GM21576 (cell line): ENCODE measurements around the gene DNAH9.

Source experiments
- ATAC-seq: cut with Tn5 transposase; IDR thresholded peaks from one replicate; pipeline ENCODE4 v1.9.1; 2021; ENCODE audit warnings: mild to moderate bottlenecking, moderate library complexity; ENCODE audit not compliant: unreplicated experiment

DNAH9 gene

DNA sequence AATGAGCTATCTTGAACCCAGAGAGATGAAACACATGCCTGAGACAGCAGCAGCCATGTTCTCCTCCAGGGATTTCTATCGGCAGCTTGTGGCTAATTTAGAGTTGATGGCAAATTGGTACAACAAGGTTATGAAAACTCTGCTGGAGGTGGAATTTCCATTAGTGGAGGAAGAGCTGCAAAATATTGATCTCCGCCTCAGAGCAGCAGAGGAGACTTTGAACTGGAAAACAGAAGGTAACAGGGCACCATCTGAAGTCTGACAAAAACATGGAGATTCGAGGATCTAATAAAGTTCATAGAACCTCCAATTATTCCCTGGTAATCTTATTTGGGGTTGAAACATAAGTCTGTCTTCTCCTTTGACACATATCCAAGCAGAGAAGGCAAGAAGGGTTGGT is 52.8 kb downstream of the DNAH9 start:
- no peak for ATAC-seq

DNA sequence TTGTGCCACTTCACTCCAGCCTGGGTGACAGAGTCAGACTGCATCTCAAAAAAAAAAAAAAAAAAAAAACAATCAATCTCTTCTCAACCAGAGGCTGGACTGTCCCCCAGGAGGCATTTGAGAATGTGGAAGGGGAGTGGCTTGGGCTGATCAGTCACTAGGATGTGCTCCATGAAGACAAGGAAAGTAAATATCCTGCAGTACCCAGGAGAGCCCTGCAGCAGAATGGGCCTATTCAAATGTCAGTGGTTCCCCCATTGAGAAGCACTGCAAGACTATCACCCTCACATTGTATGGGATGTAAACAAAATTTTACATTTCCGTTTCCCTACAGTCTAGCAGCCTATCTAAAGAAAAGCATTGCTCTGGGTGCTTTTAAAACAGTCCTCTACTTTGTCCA is 70.3 kb downstream of the DNAH9 start:
- ATAC-seq, result no peak

GRCh38 chr17:11671126-11671525 is 72.9 kb downstream of the DNAH9 start:
- ATAC-seq, result no peak

DNA sequence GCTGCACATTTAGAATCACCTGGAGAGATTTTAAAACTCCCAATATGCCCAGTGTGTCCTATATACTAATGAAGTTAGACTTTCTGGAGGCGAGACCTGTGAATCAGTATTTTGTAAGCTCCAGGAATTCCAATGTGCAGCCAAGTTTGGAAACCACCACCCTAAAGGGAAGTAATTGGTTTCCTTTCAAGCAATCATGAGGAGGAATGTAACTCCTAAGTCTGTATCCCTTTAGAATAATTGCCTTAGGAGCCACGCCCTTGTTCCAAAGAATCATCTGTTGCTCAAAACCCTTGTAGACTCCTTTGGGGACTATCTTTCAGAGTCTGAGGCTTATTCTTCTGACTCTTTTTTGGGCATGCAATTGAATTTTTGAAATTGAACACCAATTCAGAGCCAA is 84.4 kb downstream of the DNAH9 start:
- ATAC-seq, result no peak

DNA sequence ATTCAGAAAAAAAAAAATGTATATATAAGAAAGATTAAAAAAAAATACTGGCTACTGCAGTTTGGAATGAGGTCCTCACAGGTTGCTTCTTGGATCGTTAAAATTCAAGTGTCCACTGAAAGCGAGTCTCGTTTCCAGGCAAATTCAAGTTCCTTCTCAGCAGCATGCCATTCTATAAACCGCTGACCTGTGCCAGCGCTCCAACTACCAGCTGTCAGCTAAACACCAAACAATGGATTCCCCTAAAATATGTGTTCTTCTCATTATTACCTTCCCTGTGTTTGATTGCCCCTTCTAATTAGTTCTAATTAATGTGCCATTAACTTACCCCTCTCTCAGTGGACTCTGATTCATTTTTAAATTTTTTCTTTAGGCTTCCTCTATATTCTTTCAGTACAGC is 92.4 kb downstream of the DNAH9 start:
- no peak for ATAC-seq

DNA sequence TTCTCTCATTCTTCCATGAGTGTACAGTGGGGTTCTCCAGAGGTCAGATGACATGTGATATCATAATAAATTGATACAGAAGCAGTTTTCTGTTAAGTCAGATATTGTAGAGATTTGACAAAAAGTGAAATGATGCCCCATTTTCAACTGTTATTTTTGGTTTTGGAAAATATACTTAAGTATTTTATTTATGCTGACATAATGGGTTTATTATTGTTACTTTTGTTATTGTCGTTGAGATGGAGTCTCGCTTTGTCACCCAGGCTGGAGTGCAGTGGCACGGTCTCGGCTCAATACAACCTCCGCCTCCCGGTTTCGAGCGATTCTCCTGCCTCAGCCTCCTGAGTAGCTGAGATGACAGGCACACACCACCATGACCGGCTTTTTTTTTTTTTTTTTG is 94.4 kb downstream of the DNAH9 start:
- no peak for ATAC-seq

GRCh38 chr17:11693284-11693683 is 95.0 kb downstream of the DNAH9 start:
- no peak for ATAC-seq

DNA sequence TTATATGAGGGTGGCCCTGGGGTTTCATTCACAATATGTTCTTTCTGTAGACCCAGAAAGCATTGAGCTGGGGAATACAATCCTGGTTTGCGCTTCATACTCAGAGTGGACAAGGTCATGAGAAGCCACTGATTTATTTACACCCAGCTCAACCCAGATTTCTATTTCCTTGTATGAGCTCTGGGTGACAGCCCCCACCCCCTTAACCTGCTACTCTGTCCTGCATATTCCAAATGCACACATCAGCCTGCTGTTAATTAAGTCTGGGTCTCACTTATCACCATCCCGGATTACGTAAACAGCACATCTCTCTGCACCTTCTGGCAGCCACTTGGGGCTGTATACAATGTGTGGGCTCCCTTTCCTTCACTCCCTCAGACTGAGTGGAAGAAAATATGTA is 102.4 kb downstream of the DNAH9 start:
- ATAC-seq, result no peak

GRCh38 chr17:11701911-11702310 is 103.6 kb downstream of the DNAH9 start:
- no peak for ATAC-seq

GRCh38 chr17:11704041-11704440 is 105.8 kb downstream of the DNAH9 start:
- ATAC-seq, result no peak

- no peak for ATAC-seq
These were observed 106.8 kb downstream of the DNAH9 start for GRCh38 chr17:11705111-11705510.

GRCh38 chr17:11707586-11707985 is 109.3 kb downstream of the DNAH9 start:
- ATAC-seq, result no peak

DNA sequence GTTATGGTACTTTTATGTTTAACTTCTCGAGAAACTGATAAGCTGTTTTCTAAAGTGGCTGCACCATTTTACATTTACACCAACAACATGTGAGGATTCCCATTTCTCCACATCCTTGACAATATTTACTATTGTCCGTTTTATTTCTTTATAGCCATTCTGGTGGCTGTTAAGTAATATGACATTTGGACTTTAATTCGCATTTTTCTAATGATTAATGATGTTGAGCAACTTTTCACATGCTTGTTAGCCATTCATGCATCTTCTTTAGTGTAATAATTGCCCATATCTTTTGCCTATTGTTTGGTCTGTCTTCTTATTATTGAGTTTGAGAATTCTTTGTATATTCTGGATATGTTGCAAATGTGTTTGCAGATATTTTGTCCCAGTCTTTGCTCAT is 114.2 kb downstream of the DNAH9 start:
- ATAC-seq, result no peak

- ATAC-seq, result no peak
These were observed 120.9 kb downstream of the DNAH9 start for GRCh38 chr17:11719203-11719602.

GRCh38 chr17:11719856-11720255 is 121.6 kb downstream of the DNAH9 start:
- no peak for ATAC-seq

- ATAC-seq, result no peak
These were observed 122.5 kb downstream of the DNAH9 start for GRCh38 chr17:11720816-11721215.

DNA sequence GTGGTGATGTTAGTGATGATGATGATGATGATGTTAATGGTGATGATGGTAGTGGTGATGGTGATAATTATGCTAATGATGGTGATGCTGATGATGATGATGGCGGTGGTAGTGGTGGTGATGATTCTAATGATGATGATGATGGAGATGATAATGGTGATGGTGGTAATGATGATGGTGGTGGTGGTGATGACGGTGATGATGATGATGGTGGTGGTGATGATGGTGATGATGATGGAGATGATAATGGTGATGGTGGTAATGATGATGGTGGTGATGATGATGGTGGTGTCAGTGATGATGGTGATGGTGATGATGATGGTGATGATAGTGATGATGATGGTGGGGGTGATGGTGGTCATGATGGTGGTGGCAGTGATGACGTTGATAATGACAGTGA is 132.5 kb downstream of the DNAH9 start:
- no peak for ATAC-seq

- ATAC-seq, result no peak
These were observed 138.5 kb downstream of the DNAH9 start for GRCh38 chr17:11736613-11737312.

DNA sequence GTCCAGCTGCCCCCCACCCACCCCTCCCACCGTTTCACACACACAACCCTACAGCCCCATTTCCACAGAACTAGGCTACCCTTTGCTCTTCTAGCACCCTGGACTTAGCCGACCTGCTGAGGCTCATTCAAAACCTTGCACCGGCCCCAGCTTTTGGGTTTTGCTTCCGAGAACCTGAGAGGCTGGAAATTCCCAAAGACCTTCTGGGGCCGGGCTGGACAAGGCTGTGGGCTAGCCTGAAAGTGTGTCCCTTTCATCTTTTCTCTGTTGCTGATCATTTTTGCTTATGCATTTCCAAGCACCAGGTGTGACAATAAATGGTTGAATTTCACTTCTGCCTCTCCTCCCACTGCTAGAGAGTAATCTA is 139.0 kb downstream of the DNAH9 start:
- no peak for ATAC-seq

DNA sequence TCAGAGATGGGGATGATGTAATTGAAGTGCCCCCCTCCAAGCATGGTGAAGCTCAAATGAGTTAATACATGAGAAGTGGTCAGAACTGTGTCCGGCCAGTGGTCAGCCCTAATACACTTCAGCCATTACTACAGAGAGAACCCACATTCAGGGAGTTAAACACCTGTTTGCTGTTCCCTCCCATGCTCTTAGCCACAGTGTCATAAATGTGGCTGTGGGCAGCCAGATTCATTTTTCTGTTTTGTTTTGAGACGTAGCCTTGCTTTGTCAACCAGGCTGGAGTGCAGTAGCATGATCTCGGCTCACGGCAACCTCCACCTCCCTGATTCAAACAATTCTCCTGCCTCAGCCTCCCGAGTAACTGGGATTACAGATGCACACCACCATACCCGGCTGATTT is 139.9 kb downstream of the DNAH9 start:
- no peak for ATAC-seq

GRCh38 chr17:11739351-11739750 is 141.1 kb downstream of the DNAH9 start:
- ATAC-seq, result no peak

- ATAC-seq, result no peak
These were observed 141.6 kb downstream of the DNAH9 start for GRCh38 chr17:11739848-11740247.

DNA sequence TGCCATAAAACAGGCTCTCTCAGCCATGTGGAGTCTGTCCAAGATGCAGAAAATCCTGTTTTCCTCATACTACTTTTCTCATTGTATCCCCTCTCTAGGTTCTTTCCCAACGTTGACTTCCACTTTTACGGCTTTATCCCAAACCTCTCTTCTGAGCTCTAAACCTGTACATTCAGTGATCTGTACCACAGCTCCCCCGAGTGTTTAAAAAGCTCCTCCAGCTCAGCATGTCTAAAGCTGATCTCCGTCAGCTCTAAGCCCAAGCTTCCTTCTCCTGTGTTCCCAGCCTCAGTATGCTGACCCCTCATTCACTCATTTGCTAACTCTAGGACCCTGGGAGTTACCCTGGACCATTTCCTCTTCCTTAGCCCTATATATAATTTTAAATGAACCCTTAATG is 144.6 kb downstream of the DNAH9 start:
- no peak for ATAC-seq
